OCI-LY3 (cell line): ENCODE data around the gene AKAP11.

Experiments used
- EZH2phosphoT487 ChIP-seq: fragments of 200-600 bp; shearing (Covaris generic); IDR thresholded peaks from 2 replicates; pipeline ENCODE4 v1.6.1; 2018; ENCODE audit warnings: antibody characterized with exemption, mixed run types, low read depth
- TF ChIP-seq, protein P1 (sequence below): fragments of 200-600, 300-600 bp; sonication (generic); IDR thresholded peaks from 2 replicates; pipeline ENCODE4 v1.5.1; 2014; ENCODE audit warnings: antibody characterized with exemption, low read length, low read depth

DNA sequence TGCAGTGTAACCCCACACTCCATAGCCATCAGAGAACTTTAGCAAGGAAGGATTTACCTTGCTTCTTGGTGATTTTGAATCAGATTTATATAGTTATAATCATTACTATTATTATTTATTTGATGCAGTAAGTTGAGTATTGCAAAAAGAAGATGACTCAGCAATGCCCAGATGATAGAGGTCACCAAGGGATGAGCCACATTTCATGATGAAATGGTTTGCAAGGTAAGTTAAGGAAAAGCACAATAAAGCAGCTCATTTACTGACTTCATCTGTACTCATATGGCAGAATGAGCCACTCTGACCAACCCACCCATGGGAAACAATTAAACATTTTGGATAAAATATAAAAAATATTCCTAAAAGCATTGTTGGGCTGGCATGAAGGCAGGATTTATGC, 59.1 kb downstream of the AKAP11 start:
- TF ChIP-seq, protein P1, sequence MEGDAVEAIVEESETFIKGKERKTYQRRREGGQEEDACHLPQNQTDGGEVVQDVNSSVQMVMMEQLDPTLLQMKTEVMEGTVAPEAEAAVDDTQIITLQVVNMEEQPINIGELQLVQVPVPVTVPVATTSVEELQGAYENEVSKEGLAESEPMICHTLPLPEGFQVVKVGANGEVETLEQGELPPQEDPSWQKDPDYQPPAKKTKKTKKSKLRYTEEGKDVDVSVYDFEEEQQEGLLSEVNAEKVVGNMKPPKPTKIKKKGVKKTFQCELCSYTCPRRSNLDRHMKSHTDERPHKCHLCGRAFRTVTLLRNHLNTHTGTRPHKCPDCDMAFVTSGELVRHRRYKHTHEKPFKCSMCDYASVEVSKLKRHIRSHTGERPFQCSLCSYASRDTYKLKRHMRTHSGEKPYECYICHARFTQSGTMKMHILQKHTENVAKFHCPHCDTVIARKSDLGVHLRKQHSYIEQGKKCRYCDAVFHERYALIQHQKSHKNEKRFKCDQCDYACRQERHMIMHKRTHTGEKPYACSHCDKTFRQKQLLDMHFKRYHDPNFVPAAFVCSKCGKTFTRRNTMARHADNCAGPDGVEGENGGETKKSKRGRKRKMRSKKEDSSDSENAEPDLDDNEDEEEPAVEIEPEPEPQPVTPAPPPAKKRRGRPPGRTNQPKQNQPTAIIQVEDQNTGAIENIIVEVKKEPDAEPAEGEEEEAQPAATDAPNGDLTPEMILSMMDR: no peak
- no peak for TF ChIP-seq EZH2phosphoT487
